NOMO-1 (cell line): ENCODE measurements around the gene RABIF.
"Not testable (repeated sequence)": the region's sequence is repeated elsewhere in the genome, so short reads cannot be mapped to it uniquely, and the experiment has no call there.

Experiments
- DNase-seq, 2 experiments: peaks; one replicate each; lab custom pipeline; 2025; ENCODE audit not compliant: unreplicated experiment in 2 of 2; lab: John Stamatoyannopoulos, UW

The RABIF gene

DNA sequence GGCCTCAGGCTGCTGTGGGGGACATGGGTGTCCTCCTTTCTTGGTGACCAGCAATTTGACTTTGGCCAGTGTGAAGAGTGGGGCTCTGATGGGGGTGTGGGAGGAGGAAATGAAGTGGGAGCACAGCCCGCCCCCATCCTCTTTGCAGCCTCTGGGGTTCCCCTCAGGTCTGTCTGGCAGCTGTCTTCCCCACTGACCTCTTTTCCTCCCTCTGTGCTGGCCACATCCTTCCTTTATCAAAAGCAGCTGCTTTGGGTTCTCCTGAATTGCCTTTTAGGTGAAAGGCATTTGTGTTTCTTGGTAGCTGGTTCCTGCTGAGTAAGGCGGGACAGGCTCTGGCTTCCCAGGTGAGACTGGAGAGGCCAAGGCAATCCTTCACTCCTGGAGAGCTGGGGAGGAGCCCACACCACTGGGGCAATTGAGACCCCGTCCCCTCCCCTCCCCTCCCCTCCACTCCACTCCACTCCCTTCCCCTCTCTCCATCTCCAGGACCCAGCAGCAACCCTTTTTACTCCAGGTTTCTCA, 53.3 kb downstream of the RABIF start:
- DNase-seq = no peak

GRCh38 chr1:202834771-202835547, 54.0 kb downstream of the RABIF start:
- no peak for DNase-seq

DNA sequence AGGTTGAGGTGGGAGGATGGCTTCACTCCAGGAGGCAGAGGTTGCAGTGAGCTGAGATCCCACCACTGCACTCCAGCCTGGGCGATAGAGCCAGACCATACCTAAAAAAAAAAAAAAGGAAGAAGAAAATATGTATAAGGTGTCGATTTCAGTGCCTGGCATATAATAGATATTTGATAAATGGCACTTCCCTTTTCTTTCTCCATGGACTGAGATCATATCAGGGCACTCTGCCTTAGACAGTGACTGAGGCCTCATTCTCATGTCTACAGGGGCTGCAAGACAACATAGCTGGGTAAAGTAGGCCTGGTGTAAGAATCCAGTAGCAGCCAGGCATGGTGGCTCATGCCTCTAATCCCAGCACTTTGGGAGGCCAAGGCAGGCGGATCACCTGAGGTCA, 57.0 kb downstream of the RABIF start:
- peak in 1 of 2 experiments; percentile 34 for DNase-seq

GRCh38 chr1:202829223-202829622, 59.7 kb downstream of the RABIF start:
- not testable (repeated sequence) for DNase-seq
